Keratinocyte (primary cell): ENCODE measurements around the gene TRNAU1AP.

Experiments
- EZH2 ChIP-seq: IDR thresholded peaks from one replicate; pipeline ENCODE4 v1.6.1; 2012; ENCODE audit warnings: inconsistent platforms, mild to moderate bottlenecking, low read length, moderate library complexity
- TF ChIP-seq, protein P1 (sequence below), 3 experiments: IDR thresholded peaks in 1 of 3; conservative IDR thresholded peaks in 1 of 3; optimal IDR thresholded peaks in 1 of 3; 2 replicates in 2 of 3; 3 replicates in 1 of 3; pipeline versions ENCODE3 to v1.5.1; 2011; ENCODE audit warnings: low read length in 3 of 3, mild to moderate bottlenecking in 3 of 3, moderate library complexity in 2 of 3, control low read depth in 1 of 3, inconsistent platforms in 1 of 3; ENCODE audit not compliant: insufficient read depth in 2 of 3; ENCODE audit errors: extremely low read depth in 1 of 3

DNA sequence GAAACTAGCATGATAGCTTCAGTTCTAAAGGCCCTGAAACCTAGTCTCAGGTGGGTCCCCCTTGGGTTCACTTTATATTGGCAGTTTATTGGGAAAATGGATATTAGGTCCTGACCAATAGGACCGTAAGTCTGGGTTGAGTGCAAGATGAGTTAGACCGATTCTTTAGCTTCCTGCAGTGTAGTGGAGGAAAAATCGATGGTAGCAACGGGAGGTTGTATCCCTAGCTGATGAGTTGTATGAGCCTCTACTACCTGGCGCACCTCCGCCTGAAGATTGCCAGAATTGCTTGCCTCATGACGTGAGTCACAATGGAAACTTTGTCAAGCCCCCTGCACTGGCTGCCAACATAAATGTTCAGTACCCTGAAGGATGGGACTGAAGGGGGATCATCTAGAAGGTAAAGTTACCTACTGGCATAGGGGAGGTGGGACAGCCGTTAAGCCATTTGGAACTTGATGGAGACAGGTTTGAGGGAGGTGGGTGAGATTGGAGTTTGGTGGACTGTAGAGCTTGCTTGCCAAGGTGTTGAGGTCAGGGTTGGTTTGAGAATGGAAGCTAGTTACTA lies 43.1 kb upstream of the TRNAU1AP start:
- TF ChIP-seq, protein P1, sequence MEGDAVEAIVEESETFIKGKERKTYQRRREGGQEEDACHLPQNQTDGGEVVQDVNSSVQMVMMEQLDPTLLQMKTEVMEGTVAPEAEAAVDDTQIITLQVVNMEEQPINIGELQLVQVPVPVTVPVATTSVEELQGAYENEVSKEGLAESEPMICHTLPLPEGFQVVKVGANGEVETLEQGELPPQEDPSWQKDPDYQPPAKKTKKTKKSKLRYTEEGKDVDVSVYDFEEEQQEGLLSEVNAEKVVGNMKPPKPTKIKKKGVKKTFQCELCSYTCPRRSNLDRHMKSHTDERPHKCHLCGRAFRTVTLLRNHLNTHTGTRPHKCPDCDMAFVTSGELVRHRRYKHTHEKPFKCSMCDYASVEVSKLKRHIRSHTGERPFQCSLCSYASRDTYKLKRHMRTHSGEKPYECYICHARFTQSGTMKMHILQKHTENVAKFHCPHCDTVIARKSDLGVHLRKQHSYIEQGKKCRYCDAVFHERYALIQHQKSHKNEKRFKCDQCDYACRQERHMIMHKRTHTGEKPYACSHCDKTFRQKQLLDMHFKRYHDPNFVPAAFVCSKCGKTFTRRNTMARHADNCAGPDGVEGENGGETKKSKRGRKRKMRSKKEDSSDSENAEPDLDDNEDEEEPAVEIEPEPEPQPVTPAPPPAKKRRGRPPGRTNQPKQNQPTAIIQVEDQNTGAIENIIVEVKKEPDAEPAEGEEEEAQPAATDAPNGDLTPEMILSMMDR (optimal IDR thresholded peaks at IDR 0.05 in 1 of 3, IDR thresholded peaks at IDR 0.05 in 1 of 3, conservative IDR thresholded peaks at IDR 0.05 in 1 of 3; ENCODE audit: extremely low read depth in 1 of 3, insufficient read depth in 2 of 3, low read length in 3 of 3): no peak
- TF ChIP-seq EZH2: no peak
